Measurements from ENCODE around the gene PRPH2.
A peak's percentile ranks its signal among the peaks of the same experiment; 100 is the strongest.
"Not testable (repeated sequence)": the region's sequence is repeated elsewhere in the genome, so short reads cannot be mapped to it uniquely, and the experiment has no call there.

The PRPH2 gene

DNA sequence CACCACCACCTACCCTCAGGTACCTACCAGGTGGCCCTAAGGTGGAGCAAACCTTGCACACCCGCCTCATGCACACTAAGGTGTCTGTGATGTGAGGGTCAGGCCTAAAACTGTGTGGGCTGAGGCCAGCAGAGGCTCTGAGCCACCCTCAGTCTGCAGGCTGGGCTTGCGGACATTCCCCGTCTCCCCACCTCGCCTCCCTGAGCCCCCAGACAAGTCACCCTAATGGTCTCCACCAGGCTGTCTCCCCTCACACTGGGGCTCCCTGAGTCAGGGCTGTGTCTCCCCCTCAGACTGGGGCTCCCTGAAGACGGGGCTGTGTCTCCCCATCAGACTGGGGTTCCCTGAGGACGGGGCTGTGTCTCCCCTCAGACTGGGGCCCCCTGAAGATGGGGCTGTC lies 12.5 kb downstream of the PRPH2 start:
- no peak overlapping the region for H3K4ac ChIP-seq (ENCODE audit: low read depth, low read length)
- no peaks in the 10 kb centered on the region for H3K36me3 ChIP-seq (ENCODE audit: control insufficient read depth, insufficient read depth, low read length)
- no peak overlapping the region for H2BK15ac ChIP-seq (replicated peaks; ENCODE audit: low read depth)
- WGBS (ENCODE audit: extremely low coverage, insufficient coverage, low lambda C conversion rate), result no CpG with 5 or more reads among the region's 6 CpGs
- H4K8ac ChIP-seq (ENCODE audit: low read depth, low read length), result no peak overlapping the region
- H3K27me3 ChIP-seq (ENCODE audit: insufficient read depth, low read length, poor library complexity), result no peaks in the 10 kb centered on the region
- no peak overlapping the region for H3K4me3 ChIP-seq (ENCODE audit: low read length)
- no peak for DNase-seq
- H3K79me2 ChIP-seq (ENCODE audit: control insufficient read depth, insufficient read depth, low read length), result no peaks in the 10 kb centered on the region
- H2BK120ac ChIP-seq (ENCODE audit: low read depth, low read length), result no peak overlapping the region
- no peak overlapping the region for H3K27ac ChIP-seq (ENCODE audit: low read depth, low read length)
- no peak overlapping the region for H4K5ac ChIP-seq (ENCODE audit: low read length)
- no peak overlapping the region for H3K9ac ChIP-seq (ENCODE audit: low read length)
- no peak overlapping the region for H3K23ac ChIP-seq (ENCODE audit: low read length)
- H3K79me1 ChIP-seq (ENCODE audit: low read length), result no peaks in the 10 kb centered on the region
- peak overlapping the region; percentile 30 for H3K56ac ChIP-seq (ENCODE audit: low read length)
- no peak overlapping the region for H3K4me2 ChIP-seq (ENCODE audit: low read length)
- no peak overlapping the region for H3K18ac ChIP-seq (ENCODE audit: low read length)
- H2BK5ac ChIP-seq (ENCODE audit: low read length), result no peak overlapping the region
- H3K4me1 ChIP-seq (ENCODE audit: control insufficient read depth, low read depth, low read length), result peaks cover 4% of the 10 kb centered on the region
- no peak overlapping the region for H2AK5ac ChIP-seq (ENCODE audit: low read length)

DNA sequence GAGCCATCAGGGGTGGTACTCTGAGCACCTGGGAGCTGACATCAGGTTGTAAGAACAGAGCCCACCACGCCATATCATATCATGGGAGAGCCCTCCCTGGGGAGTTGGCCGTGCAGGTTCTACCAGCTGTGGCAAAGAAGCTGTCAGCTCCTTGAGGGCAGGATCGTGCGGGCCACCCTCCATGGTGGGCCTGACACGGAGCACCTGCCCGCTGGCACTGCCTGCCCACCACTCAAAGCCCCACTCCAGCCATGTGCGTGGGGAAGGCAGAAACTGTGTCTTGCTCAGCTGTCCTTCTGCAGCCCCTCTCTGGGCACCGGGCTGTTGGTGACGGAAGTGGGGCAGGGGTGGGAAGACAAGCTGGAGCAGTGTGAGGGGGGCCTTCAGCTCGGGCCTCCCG lies 14.3 kb downstream of the PRPH2 start:
- Histone ChIP-seq H3K36me3 (ENCODE audit: control insufficient read depth, insufficient read depth, low read length) (no peaks in the 10 kb centered on the region), H4K5ac (ENCODE audit: low read length) (no peak overlapping the region), H4K8ac (ENCODE audit: low read depth, low read length) (no peak overlapping the region), H3K23ac (ENCODE audit: low read length) (no peak overlapping the region), H3K4me2 (ENCODE audit: low read length) (no peak overlapping the region), H2BK120ac (ENCODE audit: low read depth, low read length) (no peak overlapping the region), H3K27me3 (ENCODE audit: insufficient read depth, low read length, poor library complexity) (no peaks in the 10 kb centered on the region), H3K18ac (ENCODE audit: low read length) (no peak overlapping the region), H3K79me2 (ENCODE audit: control insufficient read depth, insufficient read depth, low read length) (no peaks in the 10 kb centered on the region), H2BK5ac (ENCODE audit: low read length) (no peak overlapping the region), H3K4me3 (ENCODE audit: low read length) (no peak overlapping the region), H3K79me1 (ENCODE audit: low read length) (no peaks in the 10 kb centered on the region), H3K4ac (ENCODE audit: low read depth, low read length) (no peak overlapping the region), H3K27ac (ENCODE audit: low read depth, low read length) (no peak overlapping the region), H2BK15ac (replicated peaks; ENCODE audit: low read depth) (no peak overlapping the region), H3K9ac (ENCODE audit: low read length) (no peak overlapping the region), H2AK5ac (ENCODE audit: low read length) (no peak overlapping the region), H3K56ac (ENCODE audit: low read length) (no peak overlapping the region), H3K4me1 (ENCODE audit: control insufficient read depth, low read depth, low read length) (peaks cover 4% of the 10 kb centered on the region)
- no CpG with 5 or more reads among the region's 11 CpGs for WGBS (ENCODE audit: extremely low coverage, insufficient coverage, low lambda C conversion rate)
- DNase-seq, result no peak

- no peak overlapping the region for H2BK15ac ChIP-seq (replicated peaks; ENCODE audit: low read depth)
- DNase-seq, result no peak
- no peak overlapping the region for H2BK120ac ChIP-seq (ENCODE audit: low read depth, low read length)
- H4K8ac ChIP-seq (ENCODE audit: low read depth, low read length), result no peak overlapping the region
- H3K4me3 ChIP-seq (ENCODE audit: low read length), result no peak overlapping the region
- H3K56ac ChIP-seq (ENCODE audit: low read length), result no peak overlapping the region
- no peak overlapping the region for H2BK5ac ChIP-seq (ENCODE audit: low read length)
- no peak overlapping the region for H3K4ac ChIP-seq (ENCODE audit: low read depth, low read length)
- H3K18ac ChIP-seq (ENCODE audit: low read length), result no peak overlapping the region
- H3K79me1 ChIP-seq (ENCODE audit: low read length), result no peaks in the 10 kb centered on the region
- H3K23ac ChIP-seq (ENCODE audit: low read length), result no peak overlapping the region
- H3K4me1 ChIP-seq (ENCODE audit: control insufficient read depth, low read depth, low read length), result peaks cover 4% of the 10 kb centered on the region
- H3K27me3 ChIP-seq (ENCODE audit: insufficient read depth, low read length, poor library complexity), result no peaks in the 10 kb centered on the region
- no peak overlapping the region for H4K5ac ChIP-seq (ENCODE audit: low read length)
- H2AK5ac ChIP-seq (ENCODE audit: low read length), result no peak overlapping the region
- no peak overlapping the region for H3K4me2 ChIP-seq (ENCODE audit: low read length)
- H3K27ac ChIP-seq (ENCODE audit: low read depth, low read length), result no peak overlapping the region
- no peaks in the 10 kb centered on the region for H3K36me3 ChIP-seq (ENCODE audit: control insufficient read depth, insufficient read depth, low read length)
- no peak overlapping the region for H3K9ac ChIP-seq (ENCODE audit: low read length)
- H3K79me2 ChIP-seq (ENCODE audit: control insufficient read depth, insufficient read depth, low read length), result no peaks in the 10 kb centered on the region
- no CpG with 5 or more reads among the region's 7 CpGs for WGBS (ENCODE audit: extremely low coverage, insufficient coverage, low lambda C conversion rate)
Observed at GRCh38 chr6:42707595-42707994, 14.8 kb downstream of the PRPH2 start.

- Histone ChIP-seq H3K4me1 (ENCODE audit: control insufficient read depth, low read depth, low read length) (no peaks in the 10 kb centered on the region), H3K9ac (ENCODE audit: low read length) (no peak overlapping the region), H3K4ac (ENCODE audit: low read depth, low read length) (no peak overlapping the region), H3K36me3 (ENCODE audit: control insufficient read depth, insufficient read depth, low read length) (no peaks in the 10 kb centered on the region), H3K23ac (ENCODE audit: low read length) (no peak overlapping the region), H3K56ac (ENCODE audit: low read length) (no peak overlapping the region), H3K79me2 (ENCODE audit: control insufficient read depth, insufficient read depth, low read length) (no peaks in the 10 kb centered on the region), H4K5ac (ENCODE audit: low read length) (no peak overlapping the region), H3K27ac (ENCODE audit: low read depth, low read length) (no peak overlapping the region), H2BK120ac (ENCODE audit: low read depth, low read length) (no peak overlapping the region), H4K8ac (ENCODE audit: low read depth, low read length) (no peak overlapping the region), H3K18ac (ENCODE audit: low read length) (no peak overlapping the region), H2BK5ac (ENCODE audit: low read length) (no peak overlapping the region), H3K27me3 (ENCODE audit: insufficient read depth, low read length, poor library complexity) (no peaks in the 10 kb centered on the region), H2BK15ac (replicated peaks; ENCODE audit: low read depth) (no peak overlapping the region), H3K79me1 (ENCODE audit: low read length) (no peaks in the 10 kb centered on the region), H2AK5ac (ENCODE audit: low read length) (no peak overlapping the region), H3K4me3 (ENCODE audit: low read length) (no peak overlapping the region), H3K4me2 (ENCODE audit: low read length) (no peak overlapping the region)
- no peak for DNase-seq
- WGBS (ENCODE audit: extremely low coverage, insufficient coverage, low lambda C conversion rate), result no CpG with 5 or more reads among the region's 4 CpGs
Observed at GRCh38 chr6:42704937-42705374, 17.4 kb downstream of the PRPH2 start.

DNA sequence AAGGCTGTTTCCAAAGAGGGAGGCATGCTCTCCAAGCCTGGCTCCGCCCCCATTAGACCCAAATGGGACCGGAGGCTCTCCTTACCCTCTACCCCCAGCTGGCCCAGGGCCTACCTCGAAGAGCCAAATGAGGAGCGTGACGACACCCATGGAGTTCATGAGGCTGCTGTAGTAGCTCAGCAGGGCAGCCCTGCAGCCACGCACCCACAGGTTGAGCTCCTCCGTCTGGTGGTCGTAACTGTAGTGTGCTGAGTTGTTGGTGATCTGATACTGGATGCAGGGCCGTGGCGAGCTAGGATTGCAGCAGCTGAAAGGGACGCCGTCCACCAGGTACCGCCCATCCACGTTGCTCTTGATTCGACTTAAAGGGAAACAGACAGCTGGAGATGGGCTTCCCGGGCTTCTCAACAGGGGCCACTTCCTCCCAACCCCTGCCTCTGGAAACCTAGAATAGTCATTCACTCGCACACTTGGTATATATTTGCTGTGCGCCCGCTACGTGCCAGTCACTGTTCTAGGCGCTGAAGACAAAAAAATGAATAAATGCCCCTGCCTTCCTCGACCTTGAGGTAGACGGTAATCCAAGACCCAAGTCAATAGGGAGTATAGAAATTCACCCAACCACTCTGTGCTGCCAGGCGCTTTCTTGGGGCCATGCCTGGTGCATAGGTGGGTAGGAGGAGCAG lies 18.0 kb downstream of the PRPH2 start:
- Histone ChIP-seq H2BK120ac (ENCODE audit: low read depth, low read length) (no peak overlapping the region), H4K8ac (ENCODE audit: low read depth, low read length) (no peak overlapping the region), H2AK5ac (ENCODE audit: low read length) (no peak overlapping the region), H3K4ac (ENCODE audit: low read depth, low read length) (no peak overlapping the region), H3K79me2 (ENCODE audit: control insufficient read depth, insufficient read depth, low read length) (no peaks in the 10 kb centered on the region), H3K18ac (ENCODE audit: low read length) (no peak overlapping the region), H3K27me3 (ENCODE audit: insufficient read depth, low read length, poor library complexity) (no peaks in the 10 kb centered on the region), H4K5ac (ENCODE audit: low read length) (no peak overlapping the region), H2BK15ac (replicated peaks; ENCODE audit: low read depth) (no peak overlapping the region), H3K23ac (ENCODE audit: low read length) (peak overlapping the region; percentile 89), H3K79me1 (ENCODE audit: low read length) (no peaks in the 10 kb centered on the region), H3K27ac (ENCODE audit: low read depth, low read length) (no peak overlapping the region), H3K4me2 (ENCODE audit: low read length) (peak overlapping the region; percentile 52), H3K9ac (ENCODE audit: low read length) (peak overlapping the region; percentile 46), H3K36me3 (ENCODE audit: control insufficient read depth, insufficient read depth, low read length) (no peaks in the 10 kb centered on the region), H3K4me3 (ENCODE audit: low read length) (no peak overlapping the region), H2BK5ac (ENCODE audit: low read length) (no peak overlapping the region), H3K4me1 (ENCODE audit: control insufficient read depth, low read depth, low read length) (no peaks in the 10 kb centered on the region), H3K56ac (ENCODE audit: low read length) (peak overlapping the region; percentile 84)
- peak; percentile 54 for DNase-seq
- no CpG with 5 or more reads among the region's 24 CpGs for WGBS (ENCODE audit: extremely low coverage, insufficient coverage, low lambda C conversion rate)

DNA sequence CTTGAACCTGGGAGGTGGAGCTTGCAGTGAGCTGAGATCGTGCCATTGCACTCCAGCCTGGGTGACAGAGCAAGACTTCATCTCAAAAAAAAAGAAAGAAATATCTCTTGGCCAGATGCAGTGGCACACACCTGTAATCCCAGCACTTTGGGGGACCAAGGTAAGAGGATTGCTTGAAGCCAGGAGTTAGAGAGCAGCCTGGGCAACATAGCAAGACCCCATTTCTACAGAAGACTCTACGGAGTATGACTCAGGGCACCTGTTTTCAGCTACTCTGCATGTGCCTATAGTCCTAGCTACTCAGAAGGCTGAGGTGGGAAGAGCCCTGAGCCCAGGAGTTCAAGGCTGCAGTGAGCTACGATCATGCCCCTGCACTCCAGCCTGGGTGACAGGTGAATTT lies 19.6 kb downstream of the PRPH2 start:
- H3K27ac ChIP-seq (ENCODE audit: low read depth, low read length); H3K27me3 ChIP-seq (ENCODE audit: insufficient read depth, low read length, poor library complexity); H3K36me3 ChIP-seq (ENCODE audit: control insufficient read depth, insufficient read depth, low read length); H3K4ac ChIP-seq (ENCODE audit: low read depth, low read length); H3K18ac ChIP-seq (ENCODE audit: low read length); H2BK120ac ChIP-seq (ENCODE audit: low read depth, low read length); DNase-seq; H3K9ac ChIP-seq (ENCODE audit: low read length); H4K5ac ChIP-seq (ENCODE audit: low read length); H3K4me1 ChIP-seq (ENCODE audit: control insufficient read depth, low read depth, low read length); H3K79me2 ChIP-seq (ENCODE audit: control insufficient read depth, insufficient read depth, low read length); H2BK15ac ChIP-seq (replicated peaks; ENCODE audit: low read depth); H3K56ac ChIP-seq (ENCODE audit: low read length); H2BK5ac ChIP-seq (ENCODE audit: low read length); H3K4me2 ChIP-seq (ENCODE audit: low read length); H3K4me3 ChIP-seq (ENCODE audit: low read length); H3K23ac ChIP-seq (ENCODE audit: low read length); H3K79me1 ChIP-seq (ENCODE audit: low read length); H2AK5ac ChIP-seq (ENCODE audit: low read length); H4K8ac ChIP-seq (ENCODE audit: low read depth, low read length): not testable (repeated sequence)
- WGBS (ENCODE audit: extremely low coverage, insufficient coverage, low lambda C conversion rate), result no CpG with 5 or more reads among the region's 3 CpGs

Data from mesendoderm (in vitro differentiated cells).